GM23338 (cell line): Measurements from ENCODE around the gene MEGF6. TPM values are rescaled to one million over a fixed set of nuclear protein-coding genes. Genes with fewer than 3 reads are reported as not detected.

Source experiments
- ATAC-seq: fragments of 200-7000 bp; cut with Tn5 transposase; 3 replicates; pipeline ENCODE4 v1.9.1; 2020
- DNase-seq: peaks from one replicate; pipeline ENCODE4 v3.0.0-alpha.2; 2015; ENCODE audit warnings: low spot score
- H2AFZ ChIP-seq: fragments of 200-600 bp; sonication (generic); 2 replicates; pipeline ENCODE4 v1.8.0; 2016; ENCODE audit warnings: antibody characterized with exemption, mild to moderate bottlenecking, moderate library complexity
- H3F3A ChIP-seq: fragments of 200-600 bp; sonication (generic); replicated peaks from 2 replicates; pipeline ENCODE4 v1.8.0; 2017; ENCODE audit warnings: antibody characterized with exemption, mixed run types, low read depth
- H3K27ac ChIP-seq: fragments of 200-600 bp; sonication (generic); 2 replicates; pipeline ENCODE4 v1.6.1; 2016; ENCODE audit warnings: low read depth
- H3K27me3 ChIP-seq: fragments of 200-600 bp; sonication (generic); 2 replicates; pipeline ENCODE4 v1.8.0; 2016; ENCODE audit warnings: mild to moderate bottlenecking, mixed run types, moderate library complexity; ENCODE audit not compliant: insufficient read depth
- H3K36me3 ChIP-seq: fragments of 200-600 bp; sonication (generic); 2 replicates; pipeline ENCODE4 v1.8.0; 2016; ENCODE audit warnings: mild to moderate bottlenecking; ENCODE audit not compliant: insufficient read depth
- H3K4me1 ChIP-seq: fragments of 200-600 bp; sonication (generic); 2 replicates; pipeline ENCODE4 v1.8.0; 2016; ENCODE audit warnings: mild to moderate bottlenecking, moderate library complexity; ENCODE audit not compliant: insufficient read depth
- H3K4me2 ChIP-seq: fragments of 200-600 bp; sonication (generic); 2 replicates; pipeline ENCODE4 v1.7.1; 2017; ENCODE audit warnings: mixed run types
- H3K4me3 ChIP-seq: fragments of 200-600 bp; sonication (generic); 2 replicates; pipeline ENCODE4 v1.6.1; 2016; ENCODE audit warnings: mixed run types
- H3K79me2 ChIP-seq: fragments of 200-600 bp; sonication (generic); replicated peaks from 2 replicates; pipeline ENCODE4 v1.8.0; 2017; ENCODE audit warnings: mild to moderate bottlenecking; ENCODE audit not compliant: insufficient read depth
- H3K9me2 ChIP-seq: fragments of 200-600 bp; sonication (generic); 2 replicates; pipeline ENCODE4 v1.8.0; 2017; ENCODE audit not compliant: insufficient read depth
- H4K20me1 ChIP-seq: fragments of 200-600 bp; sonication (generic); replicated peaks from 2 replicates; pipeline ENCODE4 v1.8.0; 2017; ENCODE audit warnings: mild to moderate bottlenecking; ENCODE audit not compliant: insufficient read depth
- H3K27ac Mint-ChIP-seq: 2 replicates; pipeline ENCODE4 v1.8.0; 2020; ENCODE audit warnings: inconsistent platforms, mild to moderate bottlenecking, moderate library complexity, mixed read lengths
- H3K27me3 Mint-ChIP-seq: 3 replicates; pipeline ENCODE4 v1.8.0; 2022; ENCODE audit warnings: low read depth, mild to moderate bottlenecking, moderate library complexity, mixed read lengths, inconsistent platforms; ENCODE audit not compliant: insufficient read depth, poor library complexity
- H3K36me3 Mint-ChIP-seq: 3 replicates; pipeline ENCODE4 v1.8.0; 2021; ENCODE audit warnings: low read depth, mild to moderate bottlenecking, inconsistent platforms, moderate library complexity, mixed read lengths
- H3K4me1 Mint-ChIP-seq: 3 replicates; pipeline ENCODE4 v1.8.0; 2020; ENCODE audit warnings: mild to moderate bottlenecking, inconsistent platforms, mixed read lengths
- H3K4me3 Mint-ChIP-seq: 3 replicates; pipeline ENCODE4 v1.8.0; 2021; ENCODE audit warnings: moderate library complexity, mild to moderate bottlenecking, inconsistent platforms, mixed read lengths
- H3K9me3 Mint-ChIP-seq: 3 replicates; pipeline ENCODE4 v1.8.0; 2020; ENCODE audit warnings: moderate library complexity, mild to moderate bottlenecking, inconsistent platforms, mixed read lengths
- CREB1 ChIP-seq: fragments of 250-450 bp; sonication (Bioruptor Pico); IDR thresholded peaks from 2 replicates; pipeline ENCODE4 v1.5.0; 2020; ENCODE audit warnings: low read depth, mild to moderate bottlenecking, moderate library complexity
- EZH2 ChIP-seq: fragments of 200-600 bp; sonication (generic); IDR thresholded peaks from one replicate; pipeline ENCODE4 v1.8.0; 2017; ENCODE audit warnings: antibody characterized with exemption, mild to moderate bottlenecking, low read depth; ENCODE audit not compliant: unreplicated experiment
- EZH2phosphoT487 ChIP-seq: fragments of 200-600 bp; sonication (generic); IDR thresholded peaks from one replicate; pipeline ENCODE4 v1.8.1; 2018; ENCODE audit warnings: antibody characterized with exemption; ENCODE audit not compliant: unreplicated experiment
- JUNB ChIP-seq: IDR thresholded peaks from one replicate; pipeline ENCODE4 v1.6.1; 2016; ENCODE audit warnings: antibody characterized with exemption; ENCODE audit not compliant: unreplicated experiment
- NANOG ChIP-seq: IDR thresholded peaks from 2 replicates; pipeline ENCODE4 v1.6.1; 2016; ENCODE audit warnings: antibody characterized with exemption, borderline replicate concordance
- POLR2AphosphoS5 ChIP-seq: IDR thresholded peaks from 2 replicates; pipeline ENCODE4 v1.6.1; 2016; ENCODE audit warnings: antibody characterized with exemption, low read depth
- STAT1 ChIP-seq: IDR thresholded peaks from one replicate; pipeline ENCODE4 v1.6.1; 2016; ENCODE audit warnings: antibody characterized with exemption; ENCODE audit not compliant: unreplicated experiment
- ZNF114 ChIP-seq: fragments of 250-450 bp; sonication (Bioruptor Pico); IDR thresholded peaks from 2 replicates; pipeline ENCODE4 v1.5.0; 2020; ENCODE audit warnings: mild to moderate bottlenecking, moderate library complexity
- ZNF331 ChIP-seq: fragments of 250-450 bp; sonication (Bioruptor Pico); IDR thresholded peaks from 2 replicates; pipeline ENCODE4 v1.5.0; 2020; ENCODE audit warnings: low read depth, mild to moderate bottlenecking, moderate library complexity
- polyA plus RNA-seq: library from polyadenylated mRNA; unstranded; fragments of >200 nt; fragmentation: Nextera tagmentation; extraction: Ambion mirVana; gene quantifications from 2 replicates; pipeline ENCODE4 v1.2.1, GENCODE V29; 2016
- total RNA-seq: library from RNA; depleted of rRNA; stranded (reverse); fragments of >200 nt; shearing (Covaris generic); gene quantifications from 2 replicates; pipeline ENCODE4 v1.2.3, GENCODE V29; 2014
- TF ChIP-seq, protein P1 (sequence below): fragments of 250-450 bp; sonication (Bioruptor Pico); IDR thresholded peaks from 2 replicates; pipeline ENCODE4 v1.5.0; 2020; ENCODE audit warnings: mild to moderate bottlenecking, moderate library complexity
- TF ChIP-seq, protein P2 (sequence below), 2 experiments: fragments of 200-600 bp in 1 of 2; sonication (generic) in 1 of 2; conservative IDR thresholded peaks; 2 replicates each; pipeline versions ENCODE4 v1.5.1 to v1.6.1; 2016 to 2017; ENCODE audit warnings: antibody characterized with exemption in 2 of 2, low read depth in 2 of 2, mild to moderate bottlenecking in 2 of 2, moderate library complexity in 1 of 2
- TF ChIP-seq, protein P3 (sequence below): IDR thresholded peaks from 2 replicates; pipeline ENCODE4 v1.6.1; 2016; ENCODE audit warnings: antibody characterized with exemption
- TF ChIP-seq, protein P4 (sequence below): IDR thresholded peaks from one replicate; pipeline ENCODE4 v1.6.1; 2018; ENCODE audit warnings: antibody characterized with exemption; ENCODE audit not compliant: unreplicated experiment

MEGF6 gene
- total and polyA plus RNA-seq, 2 experiments from 2014 or later = 4.0 to 21.4 TPM

DNA sequence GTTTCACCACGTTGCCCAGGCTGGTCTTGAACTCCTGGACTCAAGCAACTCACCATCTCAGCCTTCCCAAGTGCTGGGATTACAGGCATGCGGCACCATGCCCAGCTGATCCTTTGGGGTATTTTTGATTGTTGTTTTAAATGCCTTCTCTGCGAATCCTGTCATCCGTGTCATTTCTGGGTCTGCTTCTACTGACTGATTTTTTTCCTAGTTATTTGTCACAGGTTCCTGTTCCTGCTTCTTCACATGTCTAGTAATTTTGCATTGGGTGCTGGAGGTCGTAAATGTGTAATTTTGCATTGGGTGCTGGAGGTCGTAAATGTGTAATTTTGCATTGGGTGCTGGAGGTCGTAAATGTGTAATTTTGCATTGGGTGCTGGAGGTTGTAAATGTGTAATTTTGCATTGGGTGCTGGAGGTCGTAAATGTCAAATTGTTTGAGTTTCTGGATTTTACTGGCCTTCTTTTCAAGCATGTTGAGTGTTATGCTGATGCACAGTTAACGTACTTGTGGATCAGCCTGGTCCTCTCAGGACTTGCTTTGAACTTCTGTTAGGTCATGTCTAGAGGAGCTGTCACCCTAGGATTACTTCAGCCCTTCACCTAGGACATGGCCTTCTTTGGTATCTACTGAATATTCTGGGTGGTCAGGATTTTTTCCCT is 161.0 kb downstream of the MEGF6 start:
- Histone ChIP-seq H3K79me2 (no peaks in the 10 kb centered on the region), H3K4me3 (no peak overlapping the region), H3K4me2 (no peak overlapping the region), H3K27me3 (no peaks in the 10 kb centered on the region), H3K36me3 (no peaks in the 10 kb centered on the region), H3K9me2 (no peaks in the 10 kb centered on the region), H4K20me1 (no peaks in the 10 kb centered on the region), H3K27ac (no peak overlapping the region), H2AFZ (no peak overlapping the region), H3F3A (peaks cover 12% of the 10 kb centered on the region), H3K4me1 (peaks cover 11% of the 10 kb centered on the region; the same call in 1 of the 2 replicates)
- TF ChIP-seq EZH2phosphoT487 (no peak), NANOG (no peak), JUNB (no peak), CREB1 (CRISPR knock-in tag) (no peak), ZNF114 (CRISPR knock-in tag) (no peak), EZH2 (no peak), POLR2AphosphoS5 (no peak), ZNF331 (no peak), STAT1 (no peak)
- TF ChIP-seq, protein P1, sequence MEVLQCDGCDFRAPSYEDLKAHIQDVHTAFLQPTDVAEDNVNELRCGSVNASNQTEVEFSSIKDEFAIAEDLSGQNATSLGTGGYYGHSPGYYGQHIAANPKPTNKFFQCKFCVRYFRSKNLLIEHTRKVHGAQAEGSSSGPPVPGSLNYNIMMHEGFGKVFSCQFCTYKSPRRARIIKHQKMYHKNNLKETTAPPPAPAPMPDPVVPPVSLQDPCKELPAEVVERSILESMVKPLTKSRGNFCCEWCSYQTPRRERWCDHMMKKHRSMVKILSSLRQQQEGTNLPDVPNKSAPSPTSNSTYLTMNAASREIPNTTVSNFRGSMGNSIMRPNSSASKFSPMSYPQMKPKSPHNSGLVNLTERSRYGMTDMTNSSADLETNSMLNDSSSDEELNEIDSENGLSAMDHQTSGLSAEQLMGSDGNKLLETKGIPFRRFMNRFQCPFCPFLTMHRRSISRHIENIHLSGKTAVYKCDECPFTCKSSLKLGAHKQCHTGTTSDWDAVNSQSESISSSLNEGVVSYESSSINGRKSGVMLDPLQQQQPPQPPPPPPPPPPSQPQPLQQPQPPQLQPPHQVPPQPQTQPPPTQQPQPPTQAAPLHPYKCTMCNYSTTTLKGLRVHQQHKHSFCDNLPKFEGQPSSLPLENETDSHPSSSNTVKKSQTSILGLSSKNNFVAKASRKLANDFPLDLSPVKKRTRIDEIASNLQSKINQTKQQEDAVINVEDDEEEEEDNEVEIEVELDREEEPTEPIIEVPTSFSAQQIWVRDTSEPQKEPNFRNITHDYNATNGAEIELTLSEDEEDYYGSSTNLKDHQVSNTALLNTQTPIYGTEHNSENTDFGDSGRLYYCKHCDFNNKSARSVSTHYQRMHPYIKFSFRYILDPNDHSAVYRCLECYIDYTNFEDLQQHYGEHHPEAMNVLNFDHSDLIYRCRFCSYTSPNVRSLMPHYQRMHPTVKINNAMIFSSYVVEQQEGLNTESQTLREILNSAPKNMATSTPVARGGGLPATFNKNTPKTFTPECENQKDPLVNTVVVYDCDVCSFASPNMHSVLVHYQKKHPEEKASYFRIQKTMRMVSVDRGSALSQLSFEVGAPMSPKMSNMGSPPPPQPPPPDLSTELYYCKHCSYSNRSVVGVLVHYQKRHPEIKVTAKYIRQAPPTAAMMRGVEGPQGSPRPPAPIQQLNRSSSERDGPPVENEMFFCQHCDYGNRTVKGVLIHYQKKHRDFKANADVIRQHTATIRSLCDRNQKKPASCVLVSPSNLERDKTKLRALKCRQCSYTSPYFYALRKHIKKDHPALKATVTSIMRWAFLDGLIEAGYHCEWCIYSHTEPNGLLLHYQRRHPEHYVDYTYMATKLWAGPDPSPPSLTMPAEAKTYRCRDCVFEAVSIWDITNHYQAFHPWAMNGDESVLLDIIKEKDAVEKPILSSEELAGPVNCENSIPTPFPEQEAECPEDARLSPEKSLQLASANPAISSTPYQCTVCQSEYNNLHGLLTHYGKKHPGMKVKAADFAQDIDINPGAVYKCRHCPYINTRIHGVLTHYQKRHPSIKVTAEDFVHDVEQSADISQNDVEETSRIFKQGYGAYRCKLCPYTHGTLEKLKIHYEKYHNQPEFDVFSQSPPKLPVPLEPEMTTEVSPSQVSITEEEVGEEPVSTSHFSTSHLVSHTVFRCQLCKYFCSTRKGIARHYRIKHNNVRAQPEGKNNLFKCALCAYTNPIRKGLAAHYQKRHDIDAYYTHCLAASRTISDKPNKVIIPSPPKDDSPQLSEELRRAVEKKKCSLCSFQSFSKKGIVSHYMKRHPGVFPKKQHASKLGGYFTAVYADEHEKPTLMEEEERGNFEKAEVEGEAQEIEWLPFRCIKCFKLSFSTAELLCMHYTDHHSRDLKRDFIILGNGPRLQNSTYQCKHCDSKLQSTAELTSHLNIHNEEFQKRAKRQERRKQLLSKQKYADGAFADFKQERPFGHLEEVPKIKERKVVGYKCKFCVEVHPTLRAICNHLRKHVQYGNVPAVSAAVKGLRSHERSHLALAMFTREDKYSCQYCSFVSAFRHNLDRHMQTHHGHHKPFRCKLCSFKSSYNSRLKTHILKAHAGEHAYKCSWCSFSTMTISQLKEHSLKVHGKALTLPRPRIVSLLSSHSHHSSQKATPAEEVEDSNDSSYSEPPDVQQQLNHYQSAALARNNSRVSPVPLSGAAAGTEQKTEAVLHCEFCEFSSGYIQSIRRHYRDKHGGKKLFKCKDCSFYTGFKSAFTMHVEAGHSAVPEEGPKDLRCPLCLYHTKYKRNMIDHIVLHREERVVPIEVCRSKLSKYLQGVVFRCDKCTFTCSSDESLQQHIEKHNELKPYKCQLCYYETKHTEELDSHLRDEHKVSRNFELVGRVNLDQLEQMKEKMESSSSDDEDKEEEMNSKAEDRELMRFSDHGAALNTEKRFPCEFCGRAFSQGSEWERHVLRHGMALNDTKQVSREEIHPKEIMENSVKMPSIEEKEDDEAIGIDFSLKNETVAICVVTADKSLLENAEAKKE (CRISPR knock-in tag) = no peak
- TF ChIP-seq, protein P2, sequence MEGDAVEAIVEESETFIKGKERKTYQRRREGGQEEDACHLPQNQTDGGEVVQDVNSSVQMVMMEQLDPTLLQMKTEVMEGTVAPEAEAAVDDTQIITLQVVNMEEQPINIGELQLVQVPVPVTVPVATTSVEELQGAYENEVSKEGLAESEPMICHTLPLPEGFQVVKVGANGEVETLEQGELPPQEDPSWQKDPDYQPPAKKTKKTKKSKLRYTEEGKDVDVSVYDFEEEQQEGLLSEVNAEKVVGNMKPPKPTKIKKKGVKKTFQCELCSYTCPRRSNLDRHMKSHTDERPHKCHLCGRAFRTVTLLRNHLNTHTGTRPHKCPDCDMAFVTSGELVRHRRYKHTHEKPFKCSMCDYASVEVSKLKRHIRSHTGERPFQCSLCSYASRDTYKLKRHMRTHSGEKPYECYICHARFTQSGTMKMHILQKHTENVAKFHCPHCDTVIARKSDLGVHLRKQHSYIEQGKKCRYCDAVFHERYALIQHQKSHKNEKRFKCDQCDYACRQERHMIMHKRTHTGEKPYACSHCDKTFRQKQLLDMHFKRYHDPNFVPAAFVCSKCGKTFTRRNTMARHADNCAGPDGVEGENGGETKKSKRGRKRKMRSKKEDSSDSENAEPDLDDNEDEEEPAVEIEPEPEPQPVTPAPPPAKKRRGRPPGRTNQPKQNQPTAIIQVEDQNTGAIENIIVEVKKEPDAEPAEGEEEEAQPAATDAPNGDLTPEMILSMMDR (conservative IDR thresholded peaks at IDR 0.05; ENCODE audit: low read depth in 2 of 2) = no peak
- TF ChIP-seq, protein P3, sequence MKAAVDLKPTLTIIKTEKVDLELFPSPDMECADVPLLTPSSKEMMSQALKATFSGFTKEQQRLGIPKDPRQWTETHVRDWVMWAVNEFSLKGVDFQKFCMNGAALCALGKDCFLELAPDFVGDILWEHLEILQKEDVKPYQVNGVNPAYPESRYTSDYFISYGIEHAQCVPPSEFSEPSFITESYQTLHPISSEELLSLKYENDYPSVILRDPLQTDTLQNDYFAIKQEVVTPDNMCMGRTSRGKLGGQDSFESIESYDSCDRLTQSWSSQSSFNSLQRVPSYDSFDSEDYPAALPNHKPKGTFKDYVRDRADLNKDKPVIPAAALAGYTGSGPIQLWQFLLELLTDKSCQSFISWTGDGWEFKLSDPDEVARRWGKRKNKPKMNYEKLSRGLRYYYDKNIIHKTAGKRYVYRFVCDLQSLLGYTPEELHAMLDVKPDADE = no peak
- TF ChIP-seq, protein P4, sequence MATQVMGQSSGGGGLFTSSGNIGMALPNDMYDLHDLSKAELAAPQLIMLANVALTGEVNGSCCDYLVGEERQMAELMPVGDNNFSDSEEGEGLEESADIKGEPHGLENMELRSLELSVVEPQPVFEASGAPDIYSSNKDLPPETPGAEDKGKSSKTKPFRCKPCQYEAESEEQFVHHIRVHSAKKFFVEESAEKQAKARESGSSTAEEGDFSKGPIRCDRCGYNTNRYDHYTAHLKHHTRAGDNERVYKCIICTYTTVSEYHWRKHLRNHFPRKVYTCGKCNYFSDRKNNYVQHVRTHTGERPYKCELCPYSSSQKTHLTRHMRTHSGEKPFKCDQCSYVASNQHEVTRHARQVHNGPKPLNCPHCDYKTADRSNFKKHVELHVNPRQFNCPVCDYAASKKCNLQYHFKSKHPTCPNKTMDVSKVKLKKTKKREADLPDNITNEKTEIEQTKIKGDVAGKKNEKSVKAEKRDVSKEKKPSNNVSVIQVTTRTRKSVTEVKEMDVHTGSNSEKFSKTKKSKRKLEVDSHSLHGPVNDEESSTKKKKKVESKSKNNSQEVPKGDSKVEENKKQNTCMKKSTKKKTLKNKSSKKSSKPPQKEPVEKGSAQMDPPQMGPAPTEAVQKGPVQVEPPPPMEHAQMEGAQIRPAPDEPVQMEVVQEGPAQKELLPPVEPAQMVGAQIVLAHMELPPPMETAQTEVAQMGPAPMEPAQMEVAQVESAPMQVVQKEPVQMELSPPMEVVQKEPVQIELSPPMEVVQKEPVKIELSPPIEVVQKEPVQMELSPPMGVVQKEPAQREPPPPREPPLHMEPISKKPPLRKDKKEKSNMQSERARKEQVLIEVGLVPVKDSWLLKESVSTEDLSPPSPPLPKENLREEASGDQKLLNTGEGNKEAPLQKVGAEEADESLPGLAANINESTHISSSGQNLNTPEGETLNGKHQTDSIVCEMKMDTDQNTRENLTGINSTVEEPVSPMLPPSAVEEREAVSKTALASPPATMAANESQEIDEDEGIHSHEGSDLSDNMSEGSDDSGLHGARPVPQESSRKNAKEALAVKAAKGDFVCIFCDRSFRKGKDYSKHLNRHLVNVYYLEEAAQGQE = no peak
- H3K4me1 Mint-ChIP-seq = peaks cover 2% of the 10 kb centered on the region; the same call in 2 of the 3 replicates
- H3K4me3 Mint-ChIP-seq = no peak overlapping the region
- H3K36me3 Mint-ChIP-seq = no peaks in the 10 kb centered on the region
- H3K27ac Mint-ChIP-seq = no peak overlapping the region
- H3K9me3 Mint-ChIP-seq = peaks cover 3% of the 10 kb centered on the region; the same call in 1 of the 3 replicates
- peaks cover 9% of the 10 kb centered on the region for H3K27me3 Mint-ChIP-seq
- ATAC-seq = no peak
- no peak for DNase-seq
